NOMO-1 treated with DMSO at 0.1 percent for 48 hours (cell line): ENCODE measurements around the gene MCC.

Source experiments
- DNase-seq: peaks from one replicate; lab custom pipeline; 2025; ENCODE audit not compliant: unreplicated experiment; lab: John Stamatoyannopoulos, UW

MCC gene

GRCh38 chr5:113062869-113063508 lies 425.3 kb downstream of the MCC start:
- DNase-seq, result no peak

- DNase-seq, result no peak
These were observed 426.1 kb downstream of the MCC start for GRCh38 chr5:113061846-113062780.

DNA sequence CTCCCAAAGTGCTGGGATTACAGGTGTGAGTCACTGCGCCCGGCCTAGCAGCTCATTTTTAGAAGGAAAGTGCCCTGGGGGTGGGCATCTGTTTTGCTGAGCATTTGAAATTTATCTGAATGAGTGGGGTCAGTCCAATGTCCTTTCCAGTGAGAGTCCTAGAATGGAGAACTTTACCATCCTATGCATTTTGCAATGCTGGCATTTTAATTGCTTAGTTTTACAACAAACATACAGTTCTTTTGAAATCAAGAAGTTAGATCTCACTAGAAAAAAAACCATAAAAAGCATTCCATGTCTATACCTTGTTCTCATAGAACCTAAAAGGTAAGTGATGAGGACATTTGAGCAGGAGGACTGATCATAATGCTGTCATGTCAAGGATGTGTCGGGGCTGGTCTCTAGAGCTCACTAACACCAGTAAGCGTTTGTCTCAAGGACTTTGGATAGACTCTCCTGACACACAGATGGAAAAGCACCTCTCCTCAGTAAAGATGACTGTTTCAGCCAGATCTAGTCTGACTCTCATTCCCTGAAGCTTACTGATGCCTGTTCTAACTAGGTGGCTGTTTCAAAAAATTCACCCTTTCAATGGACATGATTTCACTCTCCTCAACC lies 427.7 kb downstream of the MCC start:
- DNase-seq, result no peak

DNA sequence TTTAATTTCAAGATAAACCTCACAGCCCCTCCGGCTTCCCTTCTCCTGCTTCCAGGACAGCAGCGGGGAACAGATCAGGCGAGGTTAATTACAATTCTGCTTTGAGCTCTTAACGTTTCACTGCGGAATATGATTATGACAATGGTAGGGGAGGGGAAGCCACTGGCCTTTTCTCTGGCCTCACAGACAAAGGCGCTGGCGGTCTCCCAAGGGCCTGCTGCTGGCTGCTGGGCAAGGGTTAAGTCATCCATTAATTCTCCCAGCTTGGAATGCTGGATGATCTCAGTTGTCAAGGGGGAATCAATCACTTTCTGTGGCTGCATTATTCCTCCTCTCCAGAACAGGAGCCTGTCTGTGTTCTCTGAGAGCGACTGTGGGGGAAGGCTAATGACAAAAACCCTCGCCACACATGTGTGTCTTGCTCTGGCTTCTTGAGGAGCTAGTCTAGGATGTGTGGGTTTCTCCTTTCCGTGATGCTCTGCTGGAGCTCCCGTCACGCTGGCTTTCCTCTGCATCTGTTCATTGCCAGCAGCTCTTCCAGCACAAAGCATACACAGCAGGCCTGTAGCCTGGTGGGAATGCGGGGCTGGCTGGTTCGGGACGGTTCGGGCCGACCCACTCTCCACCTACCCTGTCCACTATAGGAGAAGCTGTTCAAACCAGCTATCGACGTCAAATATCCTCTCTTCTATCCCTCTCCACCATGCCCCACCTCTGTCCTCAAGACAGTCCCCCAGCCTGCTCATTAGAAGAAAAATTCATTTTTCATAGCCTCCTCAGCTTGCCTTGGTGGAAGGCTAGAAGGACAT lies 428.8 kb downstream of the MCC start:
- no peak for DNase-seq

GRCh38 chr5:113058706-113059226 lies 429.5 kb downstream of the MCC start:
- DNase-seq, result no peak

DNA sequence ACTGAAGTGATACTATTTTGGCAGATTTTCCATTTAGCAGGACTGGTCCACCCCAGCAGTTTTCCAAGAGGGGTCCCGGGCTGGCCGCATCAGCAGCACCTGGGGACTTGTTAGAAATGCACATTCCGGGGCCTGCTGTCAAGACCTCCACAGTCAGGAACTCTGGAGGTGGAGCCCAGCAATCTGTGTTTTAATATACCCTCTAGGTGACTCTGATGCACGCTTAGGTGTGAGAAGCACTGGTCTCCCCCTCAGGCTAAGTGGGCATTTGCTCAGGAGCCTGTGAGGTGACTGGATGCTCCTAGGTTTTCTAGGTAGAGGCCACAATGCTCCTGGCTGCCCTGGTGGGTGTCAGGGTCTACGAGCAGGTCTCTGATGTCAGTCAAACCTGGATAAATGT lies 430.0 kb downstream of the MCC start:
- no peak for DNase-seq

- DNase-seq, result no peak
These were observed 430.7 kb downstream of the MCC start for GRCh38 chr5:113057557-113057984.

- DNase-seq, result peak; percentile 5
These were observed 431.3 kb downstream of the MCC start for GRCh38 chr5:113056988-113057387.

GRCh38 chr5:113054899-113055298 lies 433.4 kb downstream of the MCC start:
- DNase-seq, result no peak

- DNase-seq, result no peak
These were observed 434.7 kb downstream of the MCC start for GRCh38 chr5:113053511-113053995.

DNA sequence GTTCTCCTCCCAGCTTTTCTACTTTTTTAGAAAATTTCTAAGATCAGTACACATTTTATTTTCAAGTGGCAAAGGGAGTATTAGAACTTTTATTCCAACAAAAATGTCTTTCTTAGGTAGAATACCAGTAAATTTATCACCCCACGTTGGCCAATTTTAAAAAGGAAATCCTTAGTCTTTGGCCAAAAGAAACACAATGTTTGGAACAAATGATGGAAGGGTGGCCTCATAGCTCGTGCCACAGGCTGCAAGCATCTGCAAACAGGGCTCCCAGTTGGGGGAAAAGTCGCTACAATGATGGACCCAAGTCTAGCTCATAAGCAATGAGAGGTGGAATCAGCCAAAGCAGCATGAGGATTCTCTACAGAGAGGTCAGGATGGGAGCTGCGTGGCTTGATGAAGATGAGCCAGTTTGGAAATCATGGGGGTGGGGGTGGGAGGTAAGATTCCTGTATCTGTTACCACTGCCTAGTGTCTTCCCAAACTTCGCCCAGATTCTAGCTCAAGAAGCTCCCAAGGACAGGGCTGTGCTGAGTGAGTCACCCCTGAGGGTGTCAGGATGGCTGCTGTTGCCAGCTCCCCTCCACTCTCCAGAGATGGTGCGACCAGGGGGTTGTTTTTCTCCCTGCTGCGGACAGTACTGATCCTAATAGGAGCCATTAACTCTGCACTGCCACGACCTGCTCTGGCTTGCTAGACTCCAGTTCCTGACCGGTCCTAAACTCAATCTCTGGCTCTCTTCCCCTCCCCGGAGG lies 436.0 kb downstream of the MCC start:
- DNase-seq, result no peak

GRCh38 chr5:113050721-113051382 lies 437.4 kb downstream of the MCC start:
- peak; percentile 9 for DNase-seq

- no peak for DNase-seq
These were observed 439.3 kb downstream of the MCC start for GRCh38 chr5:113048931-113049330.

DNA sequence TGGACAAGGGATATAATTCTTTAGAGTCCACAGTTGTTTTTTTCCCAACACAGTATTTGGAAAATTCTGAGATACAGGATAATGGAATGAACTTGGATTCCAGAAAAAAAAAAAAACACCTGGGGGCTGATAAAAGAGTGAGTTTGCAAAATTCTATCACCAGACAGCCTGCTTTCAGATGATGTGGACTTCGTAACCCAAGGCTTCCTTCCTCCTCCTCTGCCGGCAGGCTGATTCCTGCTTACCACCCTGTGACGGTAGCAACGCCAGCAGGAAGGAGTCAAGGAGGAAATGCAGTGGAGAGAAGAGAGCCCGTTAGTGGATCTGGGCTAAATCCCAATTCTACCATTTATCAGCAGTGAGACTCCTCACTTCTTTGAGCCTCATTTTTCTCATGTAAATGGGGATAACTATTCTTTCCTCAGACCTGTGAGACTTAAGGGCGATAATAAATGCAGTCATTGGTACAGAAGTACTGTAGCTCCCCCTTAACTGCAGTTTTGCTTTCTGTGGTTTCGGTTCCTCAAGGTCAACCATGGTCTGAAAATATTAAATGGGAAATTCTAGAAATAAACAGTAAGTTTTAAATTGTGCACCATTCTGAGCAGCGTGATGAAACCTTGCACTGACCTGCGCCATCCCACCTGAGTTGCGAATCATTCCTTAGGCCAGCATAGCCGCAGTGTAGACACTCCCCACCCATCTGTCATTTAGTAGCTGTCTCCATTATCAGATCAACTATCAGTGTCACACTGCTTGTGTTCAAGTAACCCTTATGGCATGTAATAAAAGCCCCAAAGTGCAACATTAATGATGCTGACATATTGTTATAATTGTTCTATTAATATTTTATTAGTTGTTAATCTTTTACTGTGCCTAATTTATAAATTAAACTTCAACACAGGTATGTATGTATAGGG lies 440.3 kb downstream of the MCC start:
- DNase-seq, result peak; percentile 80

- no peak for DNase-seq
These were observed 441.0 kb downstream of the MCC start for GRCh38 chr5:113047234-113047633.

DNA sequence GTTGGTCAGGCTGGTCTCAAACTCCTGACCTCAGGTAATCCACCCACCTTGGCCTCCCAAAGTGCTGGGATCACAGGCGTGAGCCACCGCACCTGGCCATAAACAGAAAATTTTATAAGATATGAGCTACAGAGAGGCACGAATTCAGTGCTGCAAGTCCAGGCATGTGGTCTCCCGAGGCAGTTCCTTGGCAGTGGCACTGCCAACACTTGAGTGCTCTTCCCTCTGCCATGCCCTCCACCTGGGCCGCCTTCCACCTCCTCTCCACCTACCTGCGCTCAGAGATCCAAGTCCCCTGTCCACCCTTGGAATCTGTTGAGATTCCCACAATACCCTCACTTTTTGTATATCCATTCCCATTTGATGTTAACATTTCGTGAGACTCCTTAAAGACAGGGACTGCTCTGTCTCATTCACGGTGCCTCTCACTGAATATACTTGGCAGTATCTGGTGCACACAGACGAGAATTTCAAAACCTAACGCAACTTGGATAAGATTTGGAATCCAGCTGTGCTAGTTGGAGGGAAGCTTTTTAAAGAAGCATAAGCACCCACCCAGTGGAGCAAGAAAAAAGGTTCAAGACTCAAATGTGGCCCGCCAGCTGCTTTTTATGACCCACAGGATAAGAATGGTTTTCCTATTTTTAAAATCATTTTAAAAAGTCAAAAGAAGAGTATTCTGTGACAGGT lies 443.3 kb downstream of the MCC start:
- no peak for DNase-seq

DNA sequence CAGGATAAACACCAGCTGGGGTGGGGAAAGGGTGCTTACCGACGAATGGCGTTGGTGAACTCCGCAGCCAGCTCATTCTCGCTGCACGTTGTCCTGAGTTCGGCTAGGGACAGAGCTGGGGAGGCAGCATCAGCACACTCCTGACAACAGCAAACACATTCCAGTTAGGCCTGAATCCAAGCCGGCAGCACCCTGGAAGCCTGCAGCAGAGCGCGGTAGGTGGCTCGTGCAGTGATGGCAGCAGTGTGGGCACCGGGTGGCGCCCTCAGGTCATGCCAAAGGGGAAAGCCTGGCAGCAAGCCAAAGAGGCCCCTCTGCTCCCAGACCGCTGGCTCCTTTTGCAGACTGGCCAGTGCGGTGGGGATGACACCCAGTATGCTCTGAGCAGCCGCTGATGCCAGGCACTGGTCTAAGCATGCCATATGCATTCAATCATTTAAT lies 444.7 kb downstream of the MCC start:
- DNase-seq, result no peak
